ENCODE data around the gene DACT3. TPM values are rescaled to one million over a fixed set of nuclear protein-coding genes. Genes with fewer than 3 reads are reported as not detected.
A peak's percentile ranks its signal among the peaks of the same experiment; 100 is the strongest.

Gene DACT3
- total RNA-seq, 4 donors from 2014 or later, result 0.26 to 1.0 (median 0.39) TPM

DNA sequence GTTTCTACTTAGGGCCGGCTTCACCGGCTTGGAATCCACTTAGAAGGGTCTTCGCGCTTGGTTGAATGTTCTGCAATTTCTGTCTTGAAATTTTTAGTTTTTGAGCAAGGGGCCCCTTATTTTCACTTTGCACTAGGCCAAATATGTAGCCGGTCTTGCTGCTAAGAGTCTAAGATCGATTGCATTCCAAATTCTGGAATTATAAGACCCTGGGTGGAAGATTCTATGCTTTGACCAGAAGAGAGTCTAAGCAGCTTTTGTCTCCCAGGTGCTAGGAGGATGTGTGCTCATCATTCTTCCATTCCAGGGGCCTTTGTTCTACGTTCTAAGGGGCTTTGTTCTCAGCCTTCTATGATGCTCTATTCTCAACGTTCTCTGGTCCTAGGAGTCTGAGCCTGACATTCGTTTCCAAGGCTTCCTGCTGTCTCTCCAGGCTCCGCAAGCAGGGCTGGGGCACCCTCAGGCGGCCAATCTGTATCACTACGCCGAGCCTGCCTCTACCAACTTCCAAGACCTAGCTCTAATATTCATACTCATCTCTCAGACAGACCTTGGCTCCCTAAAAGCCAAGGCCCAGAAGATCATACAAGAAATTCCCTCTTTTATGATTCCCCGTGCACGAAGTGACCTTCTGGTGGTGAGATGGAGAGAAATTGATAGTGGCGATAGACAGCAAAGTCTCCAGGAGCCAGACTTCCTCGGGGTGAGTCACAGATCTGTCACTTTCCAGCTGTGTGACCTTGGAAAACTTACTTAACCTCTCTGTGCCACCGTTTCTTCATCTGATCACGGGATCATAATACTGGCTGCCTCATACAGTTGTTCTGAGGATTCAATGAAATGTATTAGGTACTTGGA lies 982 bp upstream of the DACT3 start:
- peak; percentile 75 to 77 for ATAC-seq
- peak overlapping the region; percentile 76 to 86 (median 79) for H3K27ac ChIP-seq
- no peak for TF ChIP-seq POLR2A (IDR thresholded peaks at IDR 0.05)
- peak; percentile 79 to 93 (median 91) for TF ChIP-seq CTCF (IDR thresholded peaks at IDR 0.05 in 4 of 5, conservative IDR thresholded peaks at IDR 0.05 in 1 of 5)
- H3K9me3 ChIP-seq, result no peaks in the 10 kb centered on the region
- peak overlapping the region; percentile 42 to 70 (median 50) for H3K4me3 ChIP-seq
- peaks cover 17 to 18% of the 10 kb centered on the region in 2 donors for H3K4me1 ChIP-seq
- DNase-seq, result peak; percentile 69 to 83
- no peaks in the 10 kb centered on the region for H3K36me3 ChIP-seq
- intact Hi-C loops (cut with DNase I; ENCODE audit: low total_unique reads), result loop anchor here (1.0 kb wide), 4 partner anchors 28 to 84 kb away; partner anchors contain the start of genes CALM3, FKRP and STRN4
- peaks cover 14 to 20% (median 16%) of the 10 kb centered on the region in 3 donors for H3K27me3 ChIP-seq
- in situ Hi-C loops (cut with MboI; ENCODE audit: low sequenced_read_pairs in 4 of 4), result loop anchor here (5.0 to 10.0 kb wide), 4 partner anchors 45 to 127 kb away; no protein-coding TSS in a partner anchor

GRCh38 chr19:46660551-46661019 lies 397 bp downstream of the DACT3 start:
- intact Hi-C loops (cut with DNase I; ENCODE audit: low total_unique reads), result loop anchor here (1.0 kb wide), 3 partner anchors 26 to 86 kb away; partner anchors contain the start of genes CALM3, FKRP and STRN4
- H3K4me1 ChIP-seq, result peaks cover 17 to 18% of the 10 kb centered on the region in 2 donors
- in situ Hi-C loops (cut with MboI; ENCODE audit: low sequenced_read_pairs in 4 of 4), result loop anchor here (5.0 to 10.0 kb wide), 4 partner anchors 43 to 126 kb away; no protein-coding TSS in a partner anchor
- H3K4me3 ChIP-seq, result peak overlapping the region; percentile 61 to 79 (median 71)
- ATAC-seq (peak; percentile 16 to 31), DNase-seq (no peak)
- peaks cover 14 to 20% (median 16%) of the 10 kb centered on the region in 3 donors for H3K27me3 ChIP-seq
- TF ChIP-seq CTCF (IDR thresholded peaks at IDR 0.05 in 4 of 5, conservative IDR thresholded peaks at IDR 0.05 in 1 of 5) (no peak), POLR2A (IDR thresholded peaks at IDR 0.05) (peak in 1 of 2 donors; percentile 19)
- H3K27ac ChIP-seq, result peak overlapping the region; percentile 51 to 63 (median 57)
- no peaks in the 10 kb centered on the region for H3K36me3 ChIP-seq
- H3K9me3 ChIP-seq, result no peaks in the 10 kb centered on the region

GRCh38 chr19:46660008-46660517 lies 919 bp downstream of the DACT3 start:
- Histone ChIP-seq H3K4me1 (peaks cover 17 to 18% of the 10 kb centered on the region in 2 donors), H3K9me3 (no peaks in the 10 kb centered on the region), H3K27ac (peak overlapping the region in 1 of 4 donors; percentile 51), H3K36me3 (no peaks in the 10 kb centered on the region), H3K27me3 (peaks cover 14 to 20% (median 16%) of the 10 kb centered on the region in 3 donors), H3K4me3 (peak overlapping the region; percentile 61 to 79 (median 71))
- ATAC-seq, result no peak
- TF ChIP-seq CTCF (IDR thresholded peaks at IDR 0.05 in 4 of 5, conservative IDR thresholded peaks at IDR 0.05 in 1 of 5) (no peak), POLR2A (IDR thresholded peaks at IDR 0.05) (no peak)
- intact Hi-C loops (cut with DNase I; ENCODE audit: low total_unique reads), result no loop called here
- DNase-seq, result no peak
- in situ Hi-C loops (cut with MboI; ENCODE audit: low sequenced_read_pairs in 4 of 4), result loop anchor here (5.0 to 10.0 kb wide), 4 partner anchors 43 to 125 kb away; no protein-coding TSS in a partner anchor

DNA sequence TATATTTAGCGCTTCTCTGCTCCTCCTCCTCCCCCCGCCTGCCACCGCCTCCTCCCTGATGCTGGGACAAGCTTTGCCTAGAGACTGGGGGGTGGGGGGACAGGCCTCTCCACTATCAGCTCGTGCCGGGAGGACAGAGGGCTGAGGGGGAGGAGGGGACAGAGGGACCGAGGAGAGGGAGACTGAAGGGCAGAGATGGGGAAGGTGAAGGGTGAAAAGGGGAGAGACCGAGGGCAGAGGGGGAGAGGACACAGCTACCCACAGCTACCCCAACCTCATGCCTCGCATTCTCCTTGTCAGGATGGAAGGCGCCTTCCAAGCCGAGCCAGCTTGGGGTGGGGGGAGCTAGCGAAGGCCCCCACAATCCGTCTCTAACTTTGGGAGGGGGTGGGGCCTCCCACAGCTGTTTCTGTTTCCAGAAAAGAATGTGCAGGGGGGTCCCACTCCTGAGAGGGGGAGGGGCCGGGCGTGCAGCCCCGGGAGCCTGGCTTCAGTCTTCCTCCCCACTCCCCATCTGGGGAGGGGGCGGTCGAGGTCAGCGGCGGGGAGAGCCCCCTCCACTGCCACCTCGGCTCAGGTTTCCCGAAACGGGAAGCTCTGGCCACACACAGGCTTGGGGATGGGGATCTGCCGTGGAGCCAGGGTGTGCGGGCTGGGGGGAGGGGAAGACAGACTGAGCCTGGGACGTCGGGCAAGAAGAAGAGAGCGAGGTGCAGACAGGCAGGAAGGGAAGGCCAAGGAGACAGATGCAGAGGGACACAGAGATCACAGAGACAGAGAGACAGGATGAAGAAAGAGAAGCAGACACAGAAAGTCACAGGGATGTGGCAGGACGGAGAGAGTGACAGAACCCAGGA lies 1.6 kb downstream of the DACT3 start:
- no peaks in the 10 kb centered on the region for H3K9me3 ChIP-seq
- H3K27me3 ChIP-seq, result peaks cover 14 to 20% (median 16%) of the 10 kb centered on the region in 3 donors
- H3K4me1 ChIP-seq, result peaks cover 17 to 18% of the 10 kb centered on the region in 2 donors
- intact Hi-C loops (cut with DNase I; ENCODE audit: low total_unique reads) (no loop called here), in situ Hi-C loops (cut with MboI; ENCODE audit: low sequenced_read_pairs in 4 of 4) (loop anchor here (5.0 to 10.0 kb wide), 4 partner anchors 42 to 125 kb away; no protein-coding TSS in a partner anchor)
- no peaks in the 10 kb centered on the region for H3K36me3 ChIP-seq
- peak overlapping the region; percentile 19 to 74 (median 64) for H3K4me3 ChIP-seq
- ATAC-seq (no peak), DNase-seq (no peak)
- TF ChIP-seq POLR2A (IDR thresholded peaks at IDR 0.05), result no peak
- TF ChIP-seq CTCF (IDR thresholded peaks at IDR 0.05 in 4 of 5, conservative IDR thresholded peaks at IDR 0.05 in 1 of 5), result no peak
- H3K27ac ChIP-seq, result no peak overlapping the region

Data from gastrocnemius medialis (tissue), 4 donors.